Esophagus squamous epithelium (tissue), 5 donors: ENCODE results near the gene WSB2. TPM values are rescaled to one million over a fixed set of nuclear protein-coding genes. Genes with fewer than 3 reads are reported as not detected.

ENCODE experiments used
- DNase-seq: peaks from one replicate; lab custom pipeline; 2025; lab: John Stamatoyannopoulos, UW
- H3K27ac ChIP-seq, 4 donors: fragments of 200-600 bp; sonication (generic); one replicate each; pipeline ENCODE4 v1.5.1; 2016 to 2019; ENCODE audit warnings: mild to moderate bottlenecking in 1 of 4
- H3K27me3 ChIP-seq, 4 donors: fragments of 200-600 bp; sonication (generic); 1 replicate in 3 of 4; 2 replicates in 1 of 4; pipeline versions ENCODE4 v1.5.1 to v1.6.0; 2017 to 2021; ENCODE audit warnings: antibody characterized with exemption in 1 of 4
- H3K36me3 ChIP-seq, 3 donors: fragments of 200-600 bp; sonication (generic); one replicate each; pipeline ENCODE4 v1.5.1; 2016 to 2019
- H3K4me1 ChIP-seq, 3 donors: fragments of 200-600 bp; sonication (generic); one replicate each; pipeline ENCODE4 v1.5.1; 2017 to 2019
- H3K4me3 ChIP-seq, 4 donors: fragments of 200-600 bp; sonication (generic); 1 replicate in 3 of 4; 2 replicates in 1 of 4; pipeline ENCODE4 v1.5.1; 2016 to 2019; ENCODE audit warnings: mild to moderate bottlenecking in 2 of 4, moderate library complexity in 1 of 4
- H3K9me3 ChIP-seq, 3 donors: fragments of 200-600 bp; sonication (generic); one replicate each; pipeline ENCODE4 v1.5.1; 2016 to 2019
- POLR2A ChIP-seq, 4 donors: fragments of 450-650 bp; IDR thresholded peaks; one replicate each; pipeline ENCODE4 v1.6.1; 2017; ENCODE audit warnings: antibody characterized with exemption in 4 of 4, mild to moderate bottlenecking in 4 of 4, moderate library complexity in 3 of 4
- WGBS, 2 donors: methylation state at CpG; one replicate each; pipeline ENCODE4 v1.1.5; 2018; 5-methylcytosine and 5-hydroxymethylcytosine counted together
- intact Hi-C: fragments of 100-400 bp; cut with DNase I; formaldehyde crosslinking; loops from one replicate; pipeline ENCODE4 v1.15.0; 2022
- total RNA-seq, 4 donors: library from RNA; depleted of rRNA; stranded (reverse); fragments of >200 nt; gene quantifications; one replicate each; pipeline ENCODE4 v1.1.0, GENCODE V29; 2016
- TF ChIP-seq, protein P1 (sequence below), 6 experiments: fragments of 450-650 bp in 4 of 6; fragments of 200-600 bp in 2 of 6; sonication (generic) in 2 of 6; IDR thresholded peaks; one replicate each; pipeline ENCODE4 v1.5.1; 2016 to 2019; ENCODE audit warnings: antibody characterized with exemption in 6 of 6, mild to moderate bottlenecking in 4 of 6, moderate library complexity in 4 of 6
- donor health status: DM: yes; HTN: yes; CAD: no.

WSB2 gene
- total RNA-seq, 4 donors from 2014 or later = 67.5 to 79.5 (median 74.1) TPM

DNA sequence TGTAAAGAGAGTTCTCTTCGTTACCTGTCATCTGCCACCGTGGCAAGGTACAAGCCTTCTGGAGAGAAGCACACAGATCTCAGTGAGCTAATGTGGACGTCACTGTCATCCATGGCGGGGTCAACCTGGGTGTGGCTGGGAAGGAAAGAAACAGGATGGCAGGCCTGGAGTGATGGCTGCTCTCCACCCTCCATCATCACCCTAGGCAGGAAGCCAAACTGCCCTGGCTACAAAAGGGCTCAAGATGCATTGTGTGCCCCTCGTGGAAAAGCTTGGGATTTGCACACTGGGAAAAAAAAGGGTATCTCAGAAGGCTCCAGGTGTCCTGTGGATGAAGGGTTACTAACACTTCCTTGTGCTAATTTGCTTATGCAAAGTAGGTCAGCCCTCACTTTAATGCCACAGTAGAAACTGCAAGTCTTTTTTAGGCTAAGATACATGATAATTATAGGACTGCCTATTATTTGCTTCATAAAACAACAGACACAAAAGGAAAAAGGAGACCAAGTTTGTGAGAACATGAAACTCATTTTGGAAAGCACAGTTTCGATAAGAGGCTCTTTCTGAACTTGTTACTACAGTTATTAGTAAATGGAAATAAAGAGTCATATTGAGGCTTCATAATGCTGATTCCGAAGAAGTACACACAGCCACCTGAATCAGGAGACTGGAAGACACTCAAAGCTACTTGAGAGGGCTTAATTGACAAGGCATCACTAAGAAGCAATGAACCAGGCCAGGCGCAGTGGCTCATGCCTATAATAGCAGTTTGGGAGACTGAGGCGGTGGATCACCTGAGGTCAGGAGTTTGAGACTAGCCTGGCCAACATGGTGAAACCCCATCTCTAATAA lies 25.6 kb downstream of the WSB2 start:
- intact Hi-C loops = loop anchor here (10.0 kb wide), 1 partner anchor 161 kb away; no protein-coding TSS in a partner anchor
- Histone ChIP-seq H3K4me3 (no peak overlapping the region), H3K9me3 (no peaks in the 10 kb centered on the region), H3K27me3 (no peaks in the 10 kb centered on the region), H3K36me3 (peaks cover 26 to 100% (median 65%) of the 10 kb centered on the region in 3 donors), H3K4me1 (peaks cover 0 to 8% (median 0%) of the 10 kb centered on the region in 3 donors), H3K27ac (peak overlapping the region in 1 of 4 donors; percentile 26)
- no peak for DNase-seq
- TF ChIP-seq, protein P1, sequence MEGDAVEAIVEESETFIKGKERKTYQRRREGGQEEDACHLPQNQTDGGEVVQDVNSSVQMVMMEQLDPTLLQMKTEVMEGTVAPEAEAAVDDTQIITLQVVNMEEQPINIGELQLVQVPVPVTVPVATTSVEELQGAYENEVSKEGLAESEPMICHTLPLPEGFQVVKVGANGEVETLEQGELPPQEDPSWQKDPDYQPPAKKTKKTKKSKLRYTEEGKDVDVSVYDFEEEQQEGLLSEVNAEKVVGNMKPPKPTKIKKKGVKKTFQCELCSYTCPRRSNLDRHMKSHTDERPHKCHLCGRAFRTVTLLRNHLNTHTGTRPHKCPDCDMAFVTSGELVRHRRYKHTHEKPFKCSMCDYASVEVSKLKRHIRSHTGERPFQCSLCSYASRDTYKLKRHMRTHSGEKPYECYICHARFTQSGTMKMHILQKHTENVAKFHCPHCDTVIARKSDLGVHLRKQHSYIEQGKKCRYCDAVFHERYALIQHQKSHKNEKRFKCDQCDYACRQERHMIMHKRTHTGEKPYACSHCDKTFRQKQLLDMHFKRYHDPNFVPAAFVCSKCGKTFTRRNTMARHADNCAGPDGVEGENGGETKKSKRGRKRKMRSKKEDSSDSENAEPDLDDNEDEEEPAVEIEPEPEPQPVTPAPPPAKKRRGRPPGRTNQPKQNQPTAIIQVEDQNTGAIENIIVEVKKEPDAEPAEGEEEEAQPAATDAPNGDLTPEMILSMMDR (IDR thresholded peaks at IDR 0.05) = no peak
- no peak for TF ChIP-seq POLR2A (IDR thresholded peaks at IDR 0.05)
- WGBS, 2 donors = 59 to 71% methylated on average over 6 to 9 of the region's 9 CpGs

DNA sequence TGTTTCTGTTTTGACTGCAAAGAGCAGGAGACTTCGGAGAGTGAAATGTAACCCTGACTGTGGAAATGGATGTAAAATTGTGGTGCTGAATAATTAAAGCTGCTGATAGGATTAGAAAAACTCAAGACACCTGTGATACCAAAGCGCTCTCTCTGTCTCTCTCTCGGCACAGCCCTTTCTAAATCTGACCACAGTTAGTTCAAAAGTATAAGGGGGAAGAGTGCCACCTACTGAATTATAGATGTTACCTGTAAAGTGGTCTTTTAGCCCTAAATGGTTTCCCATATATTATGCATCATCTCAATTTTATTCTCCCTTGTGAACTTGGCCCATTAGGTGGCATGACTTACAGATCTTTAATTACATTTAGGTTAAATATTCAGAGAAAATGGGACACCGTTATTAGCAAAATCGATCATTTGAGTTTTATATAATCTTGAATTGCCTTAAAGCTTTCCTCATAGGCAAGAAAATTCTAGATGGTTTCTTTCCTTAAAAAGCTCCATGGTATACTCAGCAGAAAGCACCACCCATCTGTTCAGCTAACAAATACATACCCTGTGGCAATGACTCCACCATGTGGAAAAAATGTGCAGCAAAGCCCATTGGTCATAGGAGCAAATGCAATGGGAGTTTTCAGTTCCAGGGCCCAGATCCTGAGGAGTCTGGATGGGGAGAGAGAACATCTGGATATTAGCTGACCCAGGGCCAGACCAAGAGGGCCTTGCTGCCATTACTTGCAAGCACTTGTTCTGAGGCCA lies 26.4 kb downstream of the WSB2 start:
- H3K27me3 ChIP-seq = no peaks in the 10 kb centered on the region
- H3K4me1 ChIP-seq = peaks cover 0 to 8% (median 0%) of the 10 kb centered on the region in 3 donors
- H3K36me3 ChIP-seq = peaks cover 23 to 100% (median 66%) of the 10 kb centered on the region in 3 donors
- TF ChIP-seq, protein P1 (IDR thresholded peaks at IDR 0.05) = no peak
- no peak for TF ChIP-seq POLR2A (IDR thresholded peaks at IDR 0.05)
- DNase-seq = no peak
- intact Hi-C loops = loop anchor here (10.0 kb wide), 1 partner anchor 160 kb away; no protein-coding TSS in a partner anchor
- peak overlapping the region in 1 of 4 donors; percentile 26 for H3K27ac ChIP-seq
- no peak overlapping the region for H3K4me3 ChIP-seq
- WGBS, 2 donors = 83 to 86% methylated on average over 5 of the region's 5 CpGs
- H3K9me3 ChIP-seq = no peaks in the 10 kb centered on the region

DNA sequence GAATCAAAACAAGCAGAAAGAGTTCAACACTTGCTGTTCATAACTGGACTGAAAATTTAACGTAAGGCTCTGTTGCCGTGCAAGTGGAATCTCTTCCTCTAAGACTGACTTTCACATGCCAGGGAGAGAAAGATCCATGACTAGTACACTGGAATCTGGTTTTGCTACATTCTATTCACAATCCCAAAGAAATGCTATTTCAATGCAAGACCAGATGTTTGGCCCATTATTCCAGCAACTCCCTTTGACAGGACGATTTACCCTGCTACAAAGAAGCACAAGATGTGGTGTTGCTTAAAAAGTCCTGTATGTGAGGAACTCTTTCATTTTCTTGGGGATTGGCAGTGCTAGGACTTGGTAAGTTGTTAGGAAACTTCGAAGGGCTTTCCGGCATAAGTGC lies 27.1 kb downstream of the WSB2 start:
- peaks cover 23 to 100% (median 63%) of the 10 kb centered on the region in 3 donors for H3K36me3 ChIP-seq
- no peak for DNase-seq
- H3K27ac ChIP-seq = peak overlapping the region in 1 of 4 donors; percentile 30
- no peak overlapping the region for H3K4me3 ChIP-seq
- peaks cover 0 to 8% (median 0%) of the 10 kb centered on the region in 3 donors for H3K4me1 ChIP-seq
- intact Hi-C loops = loop anchor here (10.0 kb wide), 1 partner anchor 159 kb away; no protein-coding TSS in a partner anchor
- 81 to 82% methylated on average over 5 of the region's 5 CpGs for WGBS, 2 donors
- H3K9me3 ChIP-seq = no peaks in the 10 kb centered on the region
- H3K27me3 ChIP-seq = no peaks in the 10 kb centered on the region
- TF ChIP-seq, protein P1 (IDR thresholded peaks at IDR 0.05) = no peak
- TF ChIP-seq POLR2A (IDR thresholded peaks at IDR 0.05) = no peak

DNA sequence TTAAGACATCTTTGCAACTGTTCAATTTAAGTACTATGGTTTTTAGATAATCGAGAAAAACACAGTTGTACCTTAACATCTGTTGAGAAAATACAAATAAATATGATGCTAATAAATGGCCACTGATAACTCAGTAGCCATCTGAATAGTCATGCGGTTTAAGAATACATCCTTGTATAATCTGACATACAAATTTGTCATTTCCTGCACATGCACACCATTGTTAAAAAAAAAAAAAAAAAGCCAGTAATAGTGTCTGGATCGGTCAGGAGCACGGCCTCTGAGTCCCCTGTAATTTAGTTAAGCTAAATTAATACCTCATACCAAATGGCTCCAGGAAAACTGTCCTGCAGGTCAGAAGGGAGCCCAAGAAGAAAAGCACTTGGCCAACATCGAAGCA lies 27.7 kb downstream of the WSB2 start:
- H3K4me3 ChIP-seq = no peak overlapping the region
- H3K36me3 ChIP-seq = peaks cover 23 to 100% (median 58%) of the 10 kb centered on the region in 3 donors
- peak overlapping the region in 1 of 4 donors; percentile 30 for H3K27ac ChIP-seq
- intact Hi-C loops = loop anchor here (10.0 kb wide), 1 partner anchor 159 kb away; no protein-coding TSS in a partner anchor
- H3K27me3 ChIP-seq = no peaks in the 10 kb centered on the region
- H3K9me3 ChIP-seq = no peaks in the 10 kb centered on the region
- 73 to 83% methylated on average over 5 of the region's 5 CpGs for WGBS, 2 donors
- DNase-seq = no peak
- H3K4me1 ChIP-seq = peaks cover 0 to 8% (median 0%) of the 10 kb centered on the region in 3 donors
- TF ChIP-seq, protein P1 (IDR thresholded peaks at IDR 0.05) = no peak
- TF ChIP-seq POLR2A (IDR thresholded peaks at IDR 0.05) = no peak
